Activated CD4-positive, alpha-beta T cell treated with anti-CD3 and anti-CD28 coated beads, Interleukin-2, amount 50 U/mL, for 16 hours (primary cell): Measurements from ENCODE around the gene UVSSA.

Experiments used
- DNase-seq: peaks from one replicate; pipeline ENCODE4 v3.0.0-alpha.2; 2020

UVSSA gene

GRCh38 chr4:1346781-1347409 is at the start of gene UVSSA:
UVSSA (plus strand) TSS chr4:1347208; CDS start chr4:1348092, 884 bp downstream.
- DNase-seq: peak; percentile 100

GRCh38 chr4:1297456-1298325 is 49.3 kb upstream of the UVSSA start:
- no peak for DNase-seq

- DNase-seq: no peak
These were observed 48.5 kb upstream of the UVSSA start for GRCh38 chr4:1298461-1298860.

- DNase-seq: no peak
These were observed 47.6 kb upstream of the UVSSA start for GRCh38 chr4:1299301-1299860.

GRCh38 chr4:1300466-1301455 is 46.2 kb upstream of the UVSSA start:
- DNase-seq: peak; percentile 45

GRCh38 chr4:1302159-1302558 is 44.8 kb upstream of the UVSSA start:
- DNase-seq: no peak

GRCh38 chr4:1305261-1305711 is 41.7 kb upstream of the UVSSA start:
- DNase-seq: no peak

- peak; percentile 50 for DNase-seq
These were observed 41.1 kb upstream of the UVSSA start for GRCh38 chr4:1305781-1306455.

GRCh38 chr4:1307951-1308735 is 38.9 kb upstream of the UVSSA start:
- no peak for DNase-seq

- peak; percentile 69 for DNase-seq
These were observed 37.6 kb upstream of the UVSSA start for GRCh38 chr4:1309261-1310010.

GRCh38 chr4:1310031-1310795 is 36.8 kb upstream of the UVSSA start:
- DNase-seq: no peak

- no peak for DNase-seq
These were observed 36.0 kb upstream of the UVSSA start for GRCh38 chr4:1310796-1311631.

GRCh38 chr4:1312821-1313640 is 34.0 kb upstream of the UVSSA start:
- DNase-seq: no peak

- DNase-seq: no peak
These were observed 31.7 kb upstream of the UVSSA start for GRCh38 chr4:1315306-1315705.

- no peak for DNase-seq
These were observed 31.0 kb upstream of the UVSSA start for GRCh38 chr4:1315836-1316536.

GRCh38 chr4:1316537-1317168 is 30.4 kb upstream of the UVSSA start:
- DNase-seq: no peak
